VCaP (cell line): ENCODE measurements around the gene TYRP1.

Experiments used
- H3K27ac ChIP-seq: fragments of 450-650 bp; 2 replicates; pipeline ENCODE4 v1.5.1; 2017
- TF ChIP-seq, protein P1 (sequence below): fragments of 450-650 bp; conservative IDR thresholded peaks from 2 replicates; pipeline ENCODE4 v1.5.1; 2017; ENCODE audit warnings: mild to moderate bottlenecking, moderate library complexity

The TYRP1 gene

DNA sequence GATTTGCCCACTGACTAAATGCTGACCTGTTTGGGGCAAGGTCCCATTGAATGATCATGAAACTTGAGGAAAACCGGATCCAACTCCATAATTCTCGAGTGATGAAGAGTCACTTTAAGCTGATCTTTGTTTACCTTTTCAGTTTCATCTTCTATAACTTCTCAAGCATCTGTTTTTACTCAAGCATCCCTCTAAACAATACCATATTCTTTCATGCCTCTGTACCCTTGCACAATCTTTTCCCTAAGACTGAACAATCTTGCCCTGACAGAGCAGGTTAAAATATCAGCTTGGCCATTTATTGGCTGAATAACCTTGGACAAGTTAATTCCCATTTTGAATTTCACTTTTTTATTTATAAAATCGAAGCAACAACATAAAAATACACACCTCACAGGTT lies 39.8 kb downstream of the TYRP1 start:
- H3K27ac ChIP-seq = no peak overlapping the region
- TF ChIP-seq, protein P1, sequence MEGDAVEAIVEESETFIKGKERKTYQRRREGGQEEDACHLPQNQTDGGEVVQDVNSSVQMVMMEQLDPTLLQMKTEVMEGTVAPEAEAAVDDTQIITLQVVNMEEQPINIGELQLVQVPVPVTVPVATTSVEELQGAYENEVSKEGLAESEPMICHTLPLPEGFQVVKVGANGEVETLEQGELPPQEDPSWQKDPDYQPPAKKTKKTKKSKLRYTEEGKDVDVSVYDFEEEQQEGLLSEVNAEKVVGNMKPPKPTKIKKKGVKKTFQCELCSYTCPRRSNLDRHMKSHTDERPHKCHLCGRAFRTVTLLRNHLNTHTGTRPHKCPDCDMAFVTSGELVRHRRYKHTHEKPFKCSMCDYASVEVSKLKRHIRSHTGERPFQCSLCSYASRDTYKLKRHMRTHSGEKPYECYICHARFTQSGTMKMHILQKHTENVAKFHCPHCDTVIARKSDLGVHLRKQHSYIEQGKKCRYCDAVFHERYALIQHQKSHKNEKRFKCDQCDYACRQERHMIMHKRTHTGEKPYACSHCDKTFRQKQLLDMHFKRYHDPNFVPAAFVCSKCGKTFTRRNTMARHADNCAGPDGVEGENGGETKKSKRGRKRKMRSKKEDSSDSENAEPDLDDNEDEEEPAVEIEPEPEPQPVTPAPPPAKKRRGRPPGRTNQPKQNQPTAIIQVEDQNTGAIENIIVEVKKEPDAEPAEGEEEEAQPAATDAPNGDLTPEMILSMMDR = no peak

DNA sequence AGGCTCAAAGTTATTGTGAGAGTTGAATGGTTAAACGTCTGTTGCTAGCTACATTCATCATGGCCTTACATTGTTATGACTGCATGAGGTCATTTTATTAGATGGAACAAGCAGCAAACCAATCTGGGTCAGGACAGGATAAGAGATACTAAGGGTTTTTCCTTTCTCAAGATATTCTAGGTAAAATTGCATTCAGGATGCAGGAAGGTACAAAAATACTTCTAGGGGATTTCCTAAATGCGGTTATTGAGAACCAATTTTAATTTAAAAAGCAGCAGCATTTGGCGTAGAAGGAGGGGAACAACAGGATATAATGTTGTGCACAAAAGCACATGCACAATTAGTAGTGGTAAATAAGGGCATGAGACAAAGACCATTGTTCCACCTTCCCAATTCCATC lies 42.5 kb downstream of the TYRP1 start:
- TF ChIP-seq, protein P1 = no peak
- H3K27ac ChIP-seq = no peak overlapping the region

DNA sequence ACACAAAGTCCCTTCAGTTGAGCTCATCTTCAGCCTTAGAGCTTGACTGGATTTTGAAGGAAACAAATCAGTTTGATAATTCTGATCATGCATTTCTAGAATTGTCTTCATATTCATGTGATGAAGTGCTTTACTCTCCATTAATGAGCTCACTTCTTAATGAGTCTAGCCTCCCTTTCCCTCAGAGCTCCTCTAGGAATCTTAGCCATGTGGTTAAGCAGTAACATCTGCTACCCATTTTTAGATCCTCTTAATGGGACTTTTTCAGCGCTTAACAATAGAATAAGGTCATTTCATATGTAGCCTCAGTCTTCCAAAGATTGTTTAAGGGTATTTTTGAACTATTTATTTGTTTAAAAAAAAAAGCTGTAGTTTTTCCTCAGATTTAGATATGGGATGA lies 44.7 kb downstream of the TYRP1 start:
- TF ChIP-seq, protein P1 = no peak
- no peak overlapping the region for H3K27ac ChIP-seq

DNA sequence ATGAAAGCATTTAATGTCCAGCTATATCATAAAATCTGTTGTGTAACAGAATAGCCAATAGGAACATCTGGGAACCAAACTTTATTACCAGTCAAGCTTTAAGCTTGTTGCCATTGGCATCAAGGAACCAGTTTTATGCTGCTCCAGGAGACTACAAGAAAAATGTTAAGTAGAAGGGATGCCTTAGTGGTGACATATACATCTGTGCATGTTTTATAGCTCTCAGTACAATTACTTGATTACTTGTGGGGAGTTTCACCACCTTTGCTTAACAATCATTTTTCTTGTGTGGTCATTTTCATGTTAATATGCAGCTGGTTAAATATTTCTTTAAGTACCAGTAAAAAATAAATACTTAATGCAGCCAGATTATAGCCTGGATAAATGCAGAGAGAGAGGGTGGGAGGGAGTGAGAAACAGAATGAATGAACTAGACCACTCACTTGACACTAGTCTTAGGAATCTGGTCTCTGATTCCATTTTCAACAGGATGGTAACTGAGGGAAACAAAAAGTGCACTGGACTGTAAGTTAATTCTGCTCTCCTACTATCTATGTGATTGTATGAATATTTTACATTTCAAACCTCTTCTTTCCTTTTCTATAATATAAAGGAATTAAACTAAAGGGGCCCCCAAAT lies 45.9 kb downstream of the TYRP1 start:
- TF ChIP-seq, protein P1 = no peak
- H3K27ac ChIP-seq = no peak overlapping the region

DNA sequence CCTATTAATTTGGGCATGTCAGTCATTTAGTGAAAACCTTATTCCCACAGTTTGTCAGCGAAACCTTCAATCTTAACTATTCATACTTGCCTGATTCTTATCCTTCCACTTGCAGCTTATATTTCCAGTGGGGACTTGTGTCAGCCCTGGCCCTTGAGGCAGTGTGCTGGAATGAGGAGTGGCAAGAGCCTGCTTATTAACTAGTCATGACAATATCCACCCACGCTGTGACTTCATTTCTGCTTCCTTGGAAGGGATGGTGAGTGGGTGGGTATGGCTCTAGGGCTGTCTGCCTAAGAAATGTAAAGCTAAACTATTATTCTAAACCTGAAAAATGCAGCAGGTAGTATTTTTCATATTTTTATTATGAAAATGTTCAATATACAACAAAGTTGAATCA lies 47.7 kb downstream of the TYRP1 start:
- TF ChIP-seq, protein P1 = no peak
- no peak overlapping the region for H3K27ac ChIP-seq

DNA sequence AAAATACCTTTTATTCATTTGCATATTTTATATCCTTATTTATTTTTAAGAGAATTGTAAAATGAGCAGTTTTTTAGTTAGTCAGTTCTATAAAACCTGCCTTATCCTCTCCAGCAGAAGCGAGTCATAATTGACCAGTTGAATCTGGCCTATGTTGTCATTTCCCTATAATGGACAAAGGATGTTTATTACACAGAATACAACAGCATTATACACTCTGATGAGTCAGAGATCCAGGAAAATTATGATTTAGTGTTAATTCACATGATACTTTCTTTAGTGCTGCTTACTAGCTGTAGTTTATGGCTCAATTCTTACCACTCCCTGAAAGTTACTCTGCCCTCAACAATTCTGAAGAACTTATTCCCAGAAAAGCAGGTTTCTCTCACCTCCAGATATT lies 54.8 kb downstream of the TYRP1 start:
- no peak overlapping the region for H3K27ac ChIP-seq
- TF ChIP-seq, protein P1 = no peak

DNA sequence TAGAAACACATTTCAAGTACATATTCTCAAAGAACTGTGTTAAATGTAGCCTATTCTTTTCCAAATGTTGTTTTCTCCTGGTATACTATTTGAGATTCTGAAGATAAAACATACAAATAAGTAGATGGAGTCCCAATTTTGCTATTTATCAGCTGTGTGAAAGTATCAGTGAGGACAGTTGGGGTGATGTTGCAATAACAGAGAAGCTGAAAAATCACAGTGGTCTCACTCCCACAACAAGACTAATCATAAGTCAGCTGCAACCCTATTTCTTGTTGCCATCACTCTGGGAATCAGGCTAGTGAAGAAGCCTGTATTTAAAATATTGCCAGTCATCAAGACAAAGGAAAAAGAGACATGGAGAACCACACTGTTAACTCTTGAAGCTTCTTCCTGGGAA lies 55.8 kb downstream of the TYRP1 start:
- no peak overlapping the region for H3K27ac ChIP-seq
- TF ChIP-seq, protein P1 = no peak
